Amniotic epithelial cell (primary cell): ENCODE measurements around the gene CCDC110.

Source experiments
- DNase-seq: peaks from one replicate; pipeline ENCODE4 v3.0.0-alpha.2; 2010; ENCODE audit warnings: low read depth

Gene CCDC110

GRCh38 chr4:185472103-185472542 is 590 bp upstream of the CCDC110 start:
- DNase-seq, result no peak

GRCh38 chr4:185470501-185471195 is 885 bp downstream of the CCDC110 start:
- peak; percentile 10 for DNase-seq

- DNase-seq, result no peak
Measured at GRCh38 chr4:185469580-185470154, 1.9 kb downstream of the CCDC110 start.

- DNase-seq, result no peak
Measured at GRCh38 chr4:185468999-185469398, 2.5 kb downstream of the CCDC110 start.

GRCh38 chr4:185467991-185468390 is 3.5 kb downstream of the CCDC110 start:
- no peak for DNase-seq

- peak; percentile 3 for DNase-seq
Measured at GRCh38 chr4:185467101-185467500, 4.4 kb downstream of the CCDC110 start.

GRCh38 chr4:185465707-185466106 is 5.8 kb downstream of the CCDC110 start:
- DNase-seq, result no peak

GRCh38 chr4:185464887-185465286 is 6.6 kb downstream of the CCDC110 start:
- no peak for DNase-seq

GRCh38 chr4:185464183-185464582 is 7.3 kb downstream of the CCDC110 start:
- DNase-seq, result no peak

- no peak for DNase-seq
Measured at GRCh38 chr4:185463541-185463940, 8.0 kb downstream of the CCDC110 start.

GRCh38 chr4:185461565-185461964 is 10.0 kb downstream of the CCDC110 start:
- DNase-seq, result no peak

GRCh38 chr4:185457136-185457535 is 14.4 kb downstream of the CCDC110 start:
- DNase-seq, result no peak

- DNase-seq, result no peak
Measured at GRCh38 chr4:185456131-185456530, 15.4 kb downstream of the CCDC110 start.

GRCh38 chr4:185445209-185445608 is 26.3 kb downstream of the CCDC110 start:
- DNase-seq, result no peak

- no peak for DNase-seq
Measured at GRCh38 chr4:185441479-185441878, 30.1 kb downstream of the CCDC110 start.

GRCh38 chr4:185437809-185438208 is 33.7 kb downstream of the CCDC110 start:
- DNase-seq, result no peak

- no peak for DNase-seq
Measured at GRCh38 chr4:185435466-185435865, 36.1 kb downstream of the CCDC110 start.

- DNase-seq, result no peak
Measured at GRCh38 chr4:185429660-185430059, 41.9 kb downstream of the CCDC110 start.

- no peak for DNase-seq
Measured at GRCh38 chr4:185426960-185427688, 44.4 kb downstream of the CCDC110 start.

- peak; percentile 83 for DNase-seq
Measured at GRCh38 chr4:185425647-185426352, 45.7 kb downstream of the CCDC110 start, which contains the start of gene UFSP2. Gene UFSP2, minus strand, starts transcription at chr4:185425964. Its CDS starts 96 bp downstream, at chr4:185425868.

- DNase-seq, result no peak
Measured at GRCh38 chr4:185424905-185425646, 46.5 kb downstream of the CCDC110 start.
